ENCODE results near the gene TTLL11. TPM values are rescaled to one million over a fixed set of nuclear protein-coding genes. Genes with fewer than 3 reads are reported as not detected.

Gene TTLL11
- polyA plus RNA-seq, 1 donor (not counting 4 experiments of a cell fraction or from before 2014, with no cell fraction given) = 8.0 TPM

- no peaks in the 10 kb centered on the region for H3K9me1 ChIP-seq (ENCODE audit: control insufficient read depth, extremely low read depth, insufficient read depth, low read length)
- H3K4me3 ChIP-seq (ENCODE audit: control insufficient read depth in 2 of 3, extremely low read depth in 1 of 3, insufficient read depth in 2 of 3, low read depth in 1 of 3, low read length in 3 of 3) = no peak overlapping the region
- dilution Hi-C loops (cut with MboI; ENCODE audit: extremely low pct_ligation_motif_present, low sequenced_read_pairs) = no loop called here
- H3K9me3 ChIP-seq (ENCODE audit: control insufficient read depth, low read depth, low read length) = no peaks in the 10 kb centered on the region
- H3K27ac ChIP-seq (ENCODE audit: control insufficient read depth, insufficient read depth, low read length) = no peak overlapping the region
- H3K4me2 ChIP-seq (ENCODE audit: control insufficient read depth, extremely low read depth, insufficient read depth, low read depth, low read length) = no peak overlapping the region
- H3K27me3 ChIP-seq (ENCODE audit: control insufficient read depth, extremely low read depth, insufficient read depth, low read length) = no peaks in the 10 kb centered on the region
- TF ChIP-seq EZH2 (IDR thresholded peaks at IDR 0.05; ENCODE audit: low read length) (no peak), CTCF (optimal IDR thresholded peaks at IDR 0.05 in 1 of 3, IDR thresholded peaks at IDR 0.05 in 1 of 3, conservative IDR thresholded peaks at IDR 0.05 in 1 of 3; ENCODE audit: extremely low read depth in 1 of 3, insufficient read depth in 2 of 3, low read length in 3 of 3) (no peak)
- H3K79me2 ChIP-seq (ENCODE audit: control insufficient read depth, insufficient read depth, low read length) = peaks cover 2% of the 10 kb centered on the region
- no peaks in the 10 kb centered on the region for H4K20me1 ChIP-seq (ENCODE audit: control insufficient read depth, extremely low read depth, insufficient read depth, low read length)
- no peak overlapping the region for H2AFZ ChIP-seq (ENCODE audit: control insufficient read depth, low read length)
- no peak for FAIRE-seq
- no peak overlapping the region for H3K9ac ChIP-seq (ENCODE audit: control insufficient read depth, extremely low read depth, insufficient read depth, low read length)
- DNase-seq (ENCODE audit: low read depth, low spot score) = no peak
- no peaks in the 10 kb centered on the region for H3K4me1 ChIP-seq (ENCODE audit: control insufficient read depth, extremely low read depth, insufficient read depth, low read length)
- peaks cover 25 to 60% of the 10 kb centered on the region in 2 experiments for H3K36me3 ChIP-seq (ENCODE audit: control insufficient read depth in 2 of 2, extremely low read depth in 1 of 2, insufficient read depth in 2 of 2, low read length in 2 of 2)
These were observed 312.0 kb downstream of the TTLL11 start for GRCh38 chr9:121781145-121781548.

GRCh38 chr9:121780177-121781040 is 312.7 kb downstream of the TTLL11 start:
- DNase-seq (ENCODE audit: low read depth, low spot score) = no peak
- no peak overlapping the region for H3K9ac ChIP-seq (ENCODE audit: control insufficient read depth, extremely low read depth, insufficient read depth, low read length)
- H4K20me1 ChIP-seq (ENCODE audit: control insufficient read depth, extremely low read depth, insufficient read depth, low read length) = no peaks in the 10 kb centered on the region
- no peaks in the 10 kb centered on the region for H3K4me1 ChIP-seq (ENCODE audit: control insufficient read depth, extremely low read depth, insufficient read depth, low read length)
- TF ChIP-seq EZH2 (IDR thresholded peaks at IDR 0.05; ENCODE audit: low read length) = no peak
- TF ChIP-seq CTCF (optimal IDR thresholded peaks at IDR 0.05 in 1 of 3, IDR thresholded peaks at IDR 0.05 in 1 of 3, conservative IDR thresholded peaks at IDR 0.05 in 1 of 3; ENCODE audit: extremely low read depth in 1 of 3, insufficient read depth in 2 of 3, low read length in 3 of 3) = no peak
- H3K4me2 ChIP-seq (ENCODE audit: control insufficient read depth, extremely low read depth, insufficient read depth, low read depth, low read length) = no peak overlapping the region
- no peak overlapping the region for H3K4me3 ChIP-seq (ENCODE audit: control insufficient read depth in 2 of 3, extremely low read depth in 1 of 3, insufficient read depth in 2 of 3, low read depth in 1 of 3, low read length in 3 of 3)
- peaks cover 2% of the 10 kb centered on the region for H3K79me2 ChIP-seq (ENCODE audit: control insufficient read depth, insufficient read depth, low read length)
- no peak for FAIRE-seq
- H3K36me3 ChIP-seq (ENCODE audit: control insufficient read depth in 2 of 2, extremely low read depth in 1 of 2, insufficient read depth in 2 of 2, low read length in 2 of 2) = peaks cover 32 to 63% of the 10 kb centered on the region in 2 experiments
- no peaks in the 10 kb centered on the region for H3K9me1 ChIP-seq (ENCODE audit: control insufficient read depth, extremely low read depth, insufficient read depth, low read length)
- no peak overlapping the region for H2AFZ ChIP-seq (ENCODE audit: control insufficient read depth, low read length)
- dilution Hi-C loops (cut with MboI; ENCODE audit: extremely low pct_ligation_motif_present, low sequenced_read_pairs) = no loop called here
- H3K9me3 ChIP-seq (ENCODE audit: control insufficient read depth, low read depth, low read length) = no peaks in the 10 kb centered on the region
- H3K27ac ChIP-seq (ENCODE audit: control insufficient read depth, insufficient read depth, low read length) = no peak overlapping the region
- no peaks in the 10 kb centered on the region for H3K27me3 ChIP-seq (ENCODE audit: control insufficient read depth, extremely low read depth, insufficient read depth, low read length)

Data from keratinocyte (primary cell).